ENCODE data around the gene UGCG. TPM values are rescaled to one million over a fixed set of nuclear protein-coding genes. Genes with fewer than 3 reads are reported as not detected.

The UGCG gene
- total RNA-seq, 1 experiment from 2014 or later: 27.6 TPM

GRCh38 chr9:111984086-111984802, 87.6 kb downstream of the UGCG start:
- no peak for DNase-seq
- Histone ChIP-seq H3K27me3 (ENCODE audit: control insufficient read depth, insufficient read depth, low read length) (no peaks in the 10 kb centered on the region), H3K4me3 (ENCODE audit: insufficient read depth, low read depth, low read length) (no peak overlapping the region), H3K36me3 (replicated peaks; ENCODE audit: control insufficient read depth, insufficient read depth, low read length) (no peaks in the 10 kb centered on the region)

Other genes starting within 250 kb of the UGCG start
- 27.7 and 30.1 TPM in 2 replicates for gene GNG10, start 235.2 kb upstream of the UGCG start, total RNA-seq (2014; rRNA removed; shearing (Covaris generic))
- not detected in 2 replicates for gene SHOC1, start 101.9 kb upstream of the UGCG start, total RNA-seq (2014; rRNA removed; shearing (Covaris generic))

Measured in H7 (cell line).